Neuronal stem cell (in vitro differentiated cells): ENCODE data around the gene ZNF618.

Experiments used
- DNase-seq: peaks from one replicate; pipeline ENCODE4 v3.0.0-alpha.2; 2013; ENCODE audit warnings: low spot score
- H2AFZ ChIP-seq: one replicate; pipeline ENCODE4 v1.6.1; 2013; ENCODE audit warnings: mild to moderate bottlenecking, low read length, inconsistent platforms
- H2AK5ac ChIP-seq: 2 replicates; pipeline ENCODE4 v1.6.1; 2013; ENCODE audit warnings: low read depth, mild to moderate bottlenecking, inconsistent platforms, low read length, moderate library complexity, mixed read lengths
- H2BK120ac ChIP-seq: 2 replicates; pipeline ENCODE4 v1.6.1; 2013; ENCODE audit warnings: low read depth, mild to moderate bottlenecking, inconsistent platforms, low read length, moderate library complexity, mixed read lengths
- H2BK12ac ChIP-seq: one replicate; pipeline ENCODE4 v1.6.1; 2013; ENCODE audit warnings: low read length, inconsistent platforms
- H2BK15ac ChIP-seq: 2 replicates; pipeline ENCODE4 v1.6.1; 2013; ENCODE audit warnings: mild to moderate bottlenecking, low read length, inconsistent platforms, mixed read lengths
- H2BK5ac ChIP-seq: one replicate; pipeline ENCODE4 v1.6.1; 2013; ENCODE audit warnings: inconsistent platforms, mild to moderate bottlenecking, low read length, moderate library complexity
- H3K14ac ChIP-seq: one replicate; pipeline ENCODE4 v1.6.1; 2013; ENCODE audit warnings: low read length, inconsistent platforms
- H3K18ac ChIP-seq: 2 replicates; pipeline ENCODE4 v1.6.1; 2013; ENCODE audit warnings: low read length, inconsistent platforms
- H3K23ac ChIP-seq: 2 replicates; pipeline ENCODE4 v1.6.1; 2013; ENCODE audit warnings: low read depth, mild to moderate bottlenecking, mixed read lengths, low read length, inconsistent platforms; ENCODE audit not compliant: poor library complexity
- H3K27ac ChIP-seq: replicated peaks from 3 replicates; pipeline ENCODE4 v1.5.1; 2013; ENCODE audit warnings: low read length, inconsistent platforms
- H3K27me3 ChIP-seq, 3 experiments: 2 replicates each; pipeline ENCODE4 v1.6.1; 2013; ENCODE audit warnings: low read length in 3 of 3, mild to moderate bottlenecking in 2 of 3, inconsistent platforms in 1 of 3, low read depth in 1 of 3, mixed read lengths in 1 of 3, moderate library complexity in 1 of 3; ENCODE audit not compliant: control insufficient read depth in 3 of 3, insufficient read depth in 3 of 3
- H3K36me3 ChIP-seq, 2 donors: replicated peaks in 1 of 2; 2 replicates each; pipeline ENCODE4 v1.6.1; 2013; ENCODE audit warnings: low read length in 2 of 2; ENCODE audit not compliant: control insufficient read depth in 2 of 2, insufficient read depth in 2 of 2
- H3K4ac ChIP-seq: 2 replicates; pipeline ENCODE4 v1.6.1; 2013; ENCODE audit warnings: inconsistent platforms, mild to moderate bottlenecking, low read length, moderate library complexity
- H3K4me1 ChIP-seq, 2 donors: 1 replicate in 1 of 2; 2 replicates in 1 of 2; pipeline ENCODE4 v1.6.1; 2013; ENCODE audit warnings: low read length in 2 of 2, low read depth in 1 of 2; ENCODE audit not compliant: control insufficient read depth in 2 of 2, insufficient read depth in 1 of 2
- H3K4me2 ChIP-seq: one replicate; pipeline ENCODE4 v1.6.1; 2013; ENCODE audit warnings: mild to moderate bottlenecking, low read length, inconsistent platforms; ENCODE audit not compliant: insufficient read depth, poor library complexity, severe bottlenecking
- H3K4me3 ChIP-seq, 2 donors: 2 replicates each; pipeline ENCODE4 v1.5.1; 2013; ENCODE audit warnings: low read length in 2 of 2, mild to moderate bottlenecking in 2 of 2, inconsistent platforms in 1 of 2, moderate library complexity in 1 of 2
- H3K79me1 ChIP-seq: one replicate; pipeline ENCODE4 v1.6.1; 2013; ENCODE audit warnings: low read depth, mild to moderate bottlenecking, inconsistent platforms, low read length, moderate library complexity
- H3K9ac ChIP-seq: one replicate; pipeline ENCODE4 v1.6.1; 2013; ENCODE audit warnings: mild to moderate bottlenecking, low read depth, low read length, inconsistent platforms; ENCODE audit not compliant: poor library complexity
- H3K9me3 ChIP-seq, 2 donors: replicated peaks in 1 of 2; 2 replicates each; pipeline versions ENCODE3 to v1.6.1; 2013; ENCODE audit warnings: low read length in 2 of 2, mild to moderate bottlenecking in 2 of 2, inconsistent platforms in 1 of 2, low read depth in 1 of 2, mixed read lengths in 1 of 2, moderate library complexity in 1 of 2; ENCODE audit not compliant: control insufficient read depth in 2 of 2, insufficient read depth in 1 of 2
- H4K8ac ChIP-seq: one replicate; pipeline ENCODE4 v1.6.1; 2013; ENCODE audit warnings: low read depth, mild to moderate bottlenecking, inconsistent platforms, low read length, moderate library complexity
- H4K91ac ChIP-seq: one replicate; pipeline ENCODE4 v1.6.1; 2013; ENCODE audit warnings: low read length, low read depth, mild to moderate bottlenecking, inconsistent platforms; ENCODE audit not compliant: poor library complexity
- WGBS, 2 donors: extraction: QIAGEN DNeasy Blood & Tissue Kit; methylation state at CpG; one replicate each; pipeline ENCODE4 v1.1.7; 2013; ENCODE audit warnings: missing lambda C conversion rate in 2 of 2, mixed read lengths in 1 of 2; ENCODE audit not compliant: insufficient read length in 2 of 2, insufficient replicate concordance in 1 of 2; ENCODE audit errors: extremely low coverage in 2 of 2; 5-methylcytosine and 5-hydroxymethylcytosine counted together

The ZNF618 gene

GRCh38 chr9:114025760-114026159 is 149.7 kb downstream of the ZNF618 start:
- Histone ChIP-seq H3K14ac (no peak overlapping the region), H3K27ac (no peak overlapping the region), H2BK12ac (no peak overlapping the region), H3K4ac (no peak overlapping the region), H3K4me2 (no peak overlapping the region), H3K4me1 (no peaks in the 10 kb centered on the region), H3K36me3 (peaks cover 21 to 68% of the 10 kb centered on the region in 2 donors), H2AFZ (no peak overlapping the region), H3K27me3 (no peaks in the 10 kb centered on the region), H3K23ac (no peak overlapping the region), H3K4me3 (no peak overlapping the region), H3K9ac (no peak overlapping the region), H2BK15ac (no peak overlapping the region), H3K18ac (no peak overlapping the region), H2BK120ac (no peak overlapping the region), H2BK5ac (no peak overlapping the region), H2AK5ac (no peak overlapping the region), H4K8ac (no peak overlapping the region), H3K9me3 (peaks cover 0 to 35% of the 10 kb centered on the region in 2 donors), H4K91ac (no peak overlapping the region), H3K79me1 (peaks cover 1% of the 10 kb centered on the region)
- no CpG with 5 or more reads among the region's 5 CpGs for WGBS, 2 donors
- no peak for DNase-seq

GRCh38 chr9:114026335-114026734 is 150.2 kb downstream of the ZNF618 start:
- no peak overlapping the region for H4K8ac ChIP-seq
- no peak for DNase-seq
- H3K18ac ChIP-seq, result no peak overlapping the region

GRCh38 chr9:114027159-114027862 is 151.2 kb downstream of the ZNF618 start:
- Histone ChIP-seq H3K4ac (no peak overlapping the region), H3K4me3 (no peak overlapping the region)
- WGBS, 2 donors, result no CpG with 5 or more reads among the region's 13 CpGs

More at GRCh38 chr9:114026335-114026734, 150.2 kb downstream of the ZNF618 start:
- no peak overlapping the region for H2BK15ac ChIP-seq
- no peak overlapping the region for H2AK5ac ChIP-seq
- H3K27ac ChIP-seq, result no peak overlapping the region
- peaks cover 1% of the 10 kb centered on the region for H3K79me1 ChIP-seq
- H2BK120ac ChIP-seq, result no peak overlapping the region
- no peak overlapping the region for H2AFZ ChIP-seq
- H4K91ac ChIP-seq, result no peak overlapping the region
- peaks cover 0 to 35% of the 10 kb centered on the region in 2 donors for H3K9me3 ChIP-seq
- no peak overlapping the region for H2BK12ac ChIP-seq
- H3K4me1 ChIP-seq, result no peaks in the 10 kb centered on the region
- no peak overlapping the region for H2BK5ac ChIP-seq
- H3K9ac ChIP-seq, result no peak overlapping the region
- H3K36me3 ChIP-seq, result peaks cover 23 to 68% of the 10 kb centered on the region in 2 donors
- H3K4ac ChIP-seq, result no peak overlapping the region
- peak overlapping the region; percentile 35 for H3K23ac ChIP-seq
- no CpG with 5 or more reads among the region's 4 CpGs for WGBS, 2 donors
- H3K27me3 ChIP-seq, result no peaks in the 10 kb centered on the region
- no peak overlapping the region for H3K14ac ChIP-seq
- H3K4me2 ChIP-seq, result no peak overlapping the region
- H3K4me3 ChIP-seq, result no peak overlapping the region

GRCh38 chr9:114027863-114028465 is 151.9 kb downstream of the ZNF618 start:
- Histone ChIP-seq H2AK5ac (no peak overlapping the region), H3K4me1 (peaks cover 0 to 11% of the 10 kb centered on the region in 2 donors), H3K4ac (no peak overlapping the region), H2BK12ac (no peak overlapping the region), H3K14ac (no peak overlapping the region), H3K9ac (no peak overlapping the region), H3K27me3 (no peaks in the 10 kb centered on the region), H4K8ac (no peak overlapping the region), H4K91ac (no peak overlapping the region), H3K27ac (no peak overlapping the region), H3K4me3 (no peak overlapping the region), H2BK15ac (no peak overlapping the region), H3K79me1 (peaks cover 1% of the 10 kb centered on the region), H3K18ac (peak overlapping the region; percentile 21), H2BK5ac (peak overlapping the region; percentile 41), H2BK120ac (no peak overlapping the region), H3K23ac (no peak overlapping the region), H2AFZ (no peak overlapping the region), H3K9me3 (peaks cover 0 to 20% of the 10 kb centered on the region in 2 donors), H3K36me3 (peaks cover 30 to 67% of the 10 kb centered on the region in 2 donors), H3K4me2 (no peak overlapping the region)
- no CpG with 5 or more reads among the region's 4 CpGs for WGBS, 2 donors
- DNase-seq, result no peak

More at GRCh38 chr9:114027159-114027862, 151.2 kb downstream of the ZNF618 start:
- H2BK120ac ChIP-seq, result no peak overlapping the region
- no peak overlapping the region for H2AK5ac ChIP-seq
- DNase-seq, result no peak
- H2AFZ ChIP-seq, result no peak overlapping the region
- H3K4me2 ChIP-seq, result no peak overlapping the region
- no peak overlapping the region for H2BK15ac ChIP-seq
- no peak overlapping the region for H3K14ac ChIP-seq
- peaks cover 0 to 26% of the 10 kb centered on the region in 2 donors for H3K9me3 ChIP-seq
- H3K27me3 ChIP-seq, result no peaks in the 10 kb centered on the region
- peak overlapping the region; percentile 44 for H3K18ac ChIP-seq
- no peak overlapping the region for H3K23ac ChIP-seq
- H4K91ac ChIP-seq, result no peak overlapping the region
- peak overlapping the region; percentile 16 for H3K9ac ChIP-seq
- H2BK12ac ChIP-seq, result no peak overlapping the region
- H4K8ac ChIP-seq, result no peak overlapping the region
- H2BK5ac ChIP-seq, result peak overlapping the region; percentile 41
- H3K79me1 ChIP-seq, result peaks cover 1% of the 10 kb centered on the region
- H3K4me1 ChIP-seq, result peaks cover 0 to 5% of the 10 kb centered on the region in 2 donors
- no peak overlapping the region for H3K27ac ChIP-seq
- peaks cover 24 to 67% of the 10 kb centered on the region in 2 donors for H3K36me3 ChIP-seq
